GM18907 (cell line): ENCODE results near the gene SLC25A11.
A peak's percentile ranks its signal among the peaks of the same experiment; 100 is the strongest.
"Not testable (repeated sequence)": the region's sequence is repeated elsewhere in the genome, so short reads cannot be mapped to it uniquely, and the experiment has no call there.

Experiments
- ATAC-seq: cut with Tn5 transposase; IDR thresholded peaks from one replicate; pipeline ENCODE4 v1.9.1; 2021; ENCODE audit warnings: mild to moderate bottlenecking, moderate library complexity; ENCODE audit not compliant: unreplicated experiment

The SLC25A11 gene

DNA sequence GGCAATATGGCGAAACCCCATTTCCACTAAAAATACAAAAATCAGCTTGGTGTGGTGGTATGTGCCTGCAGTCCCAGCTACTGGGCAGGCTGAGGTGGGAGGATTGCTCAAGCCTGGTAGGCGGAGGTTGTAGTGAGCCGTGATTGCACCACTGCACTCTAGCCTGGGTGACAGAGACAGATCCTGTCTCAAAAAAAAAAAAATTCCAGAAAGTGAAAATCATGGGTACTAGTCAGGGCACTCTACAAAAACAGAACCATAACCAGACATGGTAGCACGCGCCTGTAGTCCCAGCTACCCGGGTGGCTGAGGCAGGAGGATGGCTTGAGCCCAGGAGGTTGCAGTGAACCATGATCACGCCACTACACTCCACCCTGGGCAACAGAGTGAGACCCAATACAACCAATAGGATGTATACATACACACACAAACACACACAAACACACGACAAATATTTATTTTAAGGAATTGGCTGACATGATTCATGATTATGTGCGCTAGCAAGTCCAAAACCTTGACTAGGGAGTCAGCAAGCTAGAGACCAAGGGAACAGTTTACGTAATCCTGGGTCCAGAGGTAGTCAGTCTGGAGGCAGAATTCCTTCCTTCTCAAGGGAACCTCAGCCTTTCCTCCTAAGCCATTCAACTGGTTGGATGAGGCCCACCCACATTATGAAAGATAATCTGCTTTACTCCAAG, 19.3 kb downstream of the SLC25A11 start:
- no peak for ATAC-seq

DNA sequence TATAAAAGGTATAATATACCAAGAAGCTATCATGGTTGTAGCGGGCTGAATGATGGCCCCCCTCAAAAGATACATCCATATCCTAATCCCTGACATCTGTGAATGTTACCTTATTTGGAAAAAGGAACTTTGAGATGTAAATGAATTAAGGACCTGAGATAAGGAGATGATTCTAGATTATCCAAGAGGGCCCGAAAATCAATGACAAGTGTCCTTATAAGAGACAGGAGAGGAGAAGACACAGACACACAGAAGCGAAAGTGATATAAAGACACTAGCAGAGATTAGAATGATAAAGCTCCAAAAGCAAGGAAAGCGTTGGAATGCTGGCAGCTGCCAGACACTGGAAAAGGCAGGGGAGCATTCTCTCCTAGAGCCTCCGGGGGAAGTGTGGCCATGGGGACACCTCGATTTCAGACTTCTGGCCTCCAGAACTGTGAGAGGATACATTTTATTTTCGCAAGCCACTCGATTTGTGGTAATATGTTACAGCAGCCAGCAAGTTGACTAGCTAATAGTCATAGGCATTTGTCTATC, 20.3 kb downstream of the SLC25A11 start:
- no peak for ATAC-seq

DNA sequence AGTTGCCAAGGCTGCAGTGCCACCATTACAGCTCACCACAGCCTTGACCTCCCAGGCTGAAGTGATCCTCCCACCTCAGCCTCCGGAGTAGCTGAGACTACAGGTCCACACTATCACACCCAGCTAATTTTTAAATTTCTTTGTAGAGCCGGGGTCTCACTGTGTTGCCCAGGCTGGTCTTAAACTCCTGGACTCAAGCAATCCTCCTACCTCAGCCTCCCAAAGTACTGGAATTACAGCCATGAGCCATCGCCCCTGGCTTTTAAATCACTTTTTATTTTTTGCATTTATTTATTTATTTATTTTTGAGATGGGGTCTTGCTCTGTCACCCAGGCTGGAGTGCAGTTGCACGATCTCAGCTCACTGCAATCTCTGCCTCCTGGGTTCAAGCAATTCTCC, 25.3 kb downstream of the SLC25A11 start:
- ATAC-seq: not testable (repeated sequence)

DNA sequence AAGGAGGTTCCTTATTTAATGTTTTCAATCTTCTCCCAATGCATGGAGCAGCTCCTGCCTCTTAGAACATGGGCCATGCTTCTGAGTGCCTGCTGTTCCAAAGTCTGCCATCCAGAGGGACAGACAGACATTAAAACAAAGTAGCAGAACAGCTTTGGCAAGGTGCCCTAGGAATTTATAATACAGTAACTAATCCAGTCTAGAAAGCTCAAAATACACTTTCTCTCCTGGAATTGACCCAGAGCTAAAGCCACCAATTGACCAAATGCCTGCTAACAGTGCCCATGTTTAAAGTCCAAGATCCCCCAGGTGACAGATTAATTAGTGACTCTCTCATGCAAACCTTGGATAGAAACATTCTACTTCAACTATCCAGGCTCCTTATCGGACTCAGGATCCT, 25.9 kb downstream of the SLC25A11 start:
- no peak for ATAC-seq

DNA sequence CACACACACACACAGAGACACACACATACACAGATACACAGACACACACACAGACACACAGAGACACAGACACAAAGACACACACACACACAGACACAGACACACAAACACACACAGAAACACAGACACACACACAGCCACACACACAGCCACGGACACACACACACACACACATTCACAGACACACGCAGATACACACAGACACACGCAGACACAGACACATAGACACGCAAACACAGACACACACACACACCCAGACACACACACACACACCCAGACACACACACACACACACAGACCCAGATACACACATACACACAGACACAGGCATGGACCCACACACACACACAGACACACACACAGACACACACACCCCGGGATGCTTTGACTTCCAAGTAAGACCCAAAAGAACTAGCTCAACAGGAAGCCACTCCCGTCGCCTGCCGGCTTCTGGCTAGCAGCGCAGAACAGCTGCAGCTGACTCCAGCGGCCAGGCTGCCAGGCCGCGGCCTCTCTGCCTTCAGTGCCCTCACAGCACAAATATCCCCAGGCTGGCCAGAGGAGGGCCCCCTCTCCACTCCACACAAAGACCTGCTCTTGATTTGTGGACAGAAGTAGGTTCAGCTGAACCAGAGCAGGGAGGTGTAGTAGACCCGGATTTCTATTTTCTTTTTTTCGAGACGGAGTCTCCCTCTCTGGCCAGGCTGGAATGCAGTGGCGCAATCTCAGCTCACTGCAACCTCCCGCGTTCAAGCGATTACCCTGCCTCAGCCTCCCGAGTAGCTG, 30.9 kb downstream of the SLC25A11 start:
- ATAC-seq: peak; percentile 63

DNA sequence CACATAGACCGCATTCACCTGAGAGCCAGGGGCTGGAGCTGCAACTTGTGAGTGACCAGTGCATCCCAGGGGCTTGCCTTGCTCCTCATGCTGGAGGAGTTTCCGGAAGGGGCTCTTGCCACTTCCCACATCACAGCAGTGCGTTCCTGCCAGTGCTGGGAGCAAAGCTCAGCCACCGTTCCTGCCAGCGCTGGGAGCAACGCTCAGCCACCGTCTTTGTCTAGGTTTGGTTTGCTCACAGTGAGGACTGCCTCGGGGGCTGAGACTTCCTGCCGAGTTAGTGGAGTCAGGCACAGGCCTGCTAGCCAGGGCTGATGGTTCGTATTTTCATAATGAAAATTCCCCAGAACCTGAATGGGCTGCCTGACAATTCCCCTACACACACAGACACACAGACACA, 31.5 kb downstream of the SLC25A11 start:
- ATAC-seq: no peak

DNA sequence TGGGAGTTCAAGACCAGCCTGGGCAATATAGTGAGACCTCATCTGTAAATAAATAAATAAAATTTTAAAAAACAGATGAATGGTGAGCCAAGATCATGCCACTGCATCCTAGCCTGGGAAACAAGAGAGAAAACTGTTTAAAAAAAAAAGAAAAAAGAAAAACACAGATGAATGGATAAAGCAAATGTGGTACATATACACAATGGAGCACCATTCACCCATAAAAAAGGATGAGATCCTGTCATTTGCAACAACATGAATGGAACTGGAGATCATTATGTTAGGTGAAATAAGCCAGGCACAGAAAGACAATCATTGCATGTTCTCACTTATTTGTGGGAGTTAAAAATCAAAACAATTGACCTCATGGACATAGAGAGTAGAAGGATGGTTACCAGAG, 33.2 kb downstream of the SLC25A11 start:
- ATAC-seq: not testable (repeated sequence)

DNA sequence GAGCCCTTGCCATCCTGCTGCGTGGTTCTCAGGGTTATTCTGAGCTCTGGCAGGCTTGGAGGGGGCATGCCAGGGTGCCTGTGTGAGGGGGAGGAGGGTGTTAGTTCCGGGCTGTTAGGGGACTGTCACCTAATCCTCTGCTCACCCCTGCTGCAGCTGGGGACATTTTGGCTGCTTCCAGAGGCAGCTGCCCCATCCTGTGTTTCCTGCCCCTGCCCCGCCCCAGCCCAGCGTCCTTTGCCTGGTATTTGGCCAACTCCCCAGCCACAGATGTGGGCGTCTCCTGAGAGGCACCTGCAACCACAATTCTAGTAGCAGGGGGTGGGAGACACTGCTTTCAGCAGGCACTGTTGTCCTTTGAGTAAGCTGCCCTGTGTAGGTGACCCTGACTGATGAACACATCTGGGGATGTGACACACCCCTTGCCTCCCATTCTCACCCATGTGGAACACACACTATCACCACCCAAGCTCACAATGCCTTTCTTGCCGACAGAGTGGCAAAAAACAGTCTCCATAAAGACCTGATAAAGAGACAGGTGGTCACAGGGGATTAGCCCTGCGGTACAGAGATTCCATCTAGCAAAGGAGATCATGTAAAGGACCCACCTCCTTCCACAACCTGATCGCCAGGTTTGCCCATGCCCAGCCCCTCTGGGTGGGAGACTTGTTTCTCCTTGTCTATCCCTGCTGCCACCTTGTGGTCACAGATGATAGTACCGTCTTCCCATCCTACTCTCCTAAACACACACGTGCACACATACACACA, 36.6 kb downstream of the SLC25A11 start, which contains the start of gene CHRNE:
TSS of gene CHRNE (minus strand) at position 48 of the 768 bp plus-strand sequence. CDS start at position 13, 35 bp downstream.
- no peak for ATAC-seq

DNA sequence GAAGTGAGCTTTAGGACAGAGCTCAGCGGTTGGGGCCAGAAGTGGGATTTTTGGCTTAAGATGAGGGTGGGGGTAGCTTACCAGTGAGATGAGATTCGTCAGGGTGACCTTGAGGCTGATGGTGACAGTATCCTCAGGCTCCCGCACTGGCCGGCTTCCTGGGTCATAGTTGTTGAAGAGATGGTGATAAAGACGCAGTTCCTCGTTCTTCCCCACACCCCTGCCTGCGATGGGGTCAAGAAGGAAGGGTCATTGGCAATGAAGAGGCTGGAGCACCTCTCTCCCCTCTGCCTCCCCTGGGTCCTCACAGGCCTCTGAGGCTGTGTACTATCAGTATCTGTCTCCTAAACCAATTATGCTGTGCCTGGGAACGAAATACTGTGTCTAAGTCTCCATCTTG, 37.3 kb downstream of the SLC25A11 start:
- ATAC-seq: no peak

DNA sequence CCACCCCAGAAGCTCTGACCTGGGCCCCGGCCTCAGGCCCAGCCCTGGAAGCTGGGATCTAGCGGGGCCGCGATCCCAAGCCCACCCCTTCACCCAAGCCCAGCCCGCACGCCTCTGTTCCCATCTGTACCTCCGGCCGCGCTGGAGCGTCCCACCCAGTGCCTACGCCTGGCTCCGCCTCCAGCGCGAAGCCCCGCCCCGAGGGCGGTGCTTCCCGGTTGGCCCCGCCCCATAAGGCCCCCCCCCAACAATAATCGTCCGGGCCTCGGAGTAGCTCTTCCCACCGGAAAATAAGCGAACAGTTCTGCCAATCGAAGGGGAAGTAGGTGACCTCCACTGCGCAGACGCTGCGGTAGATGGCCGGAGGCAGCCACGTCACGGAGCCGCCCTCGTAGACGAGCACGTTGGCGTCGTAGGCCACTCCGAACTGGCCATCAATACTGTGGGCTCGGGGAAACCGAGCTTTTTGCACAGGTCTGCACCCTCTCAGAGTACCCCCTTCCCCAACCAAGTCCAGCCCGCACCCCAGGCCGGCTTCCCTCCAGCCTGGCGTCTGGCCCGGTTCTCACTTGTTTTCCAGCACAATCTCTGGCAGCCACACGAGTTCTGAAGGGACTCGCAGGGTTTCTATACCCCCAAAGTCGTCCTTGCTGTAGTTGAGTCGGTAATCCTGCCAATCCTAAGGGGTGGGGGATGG, 38.0 kb downstream of the SLC25A11 start:
- ATAC-seq: no peak

DNA sequence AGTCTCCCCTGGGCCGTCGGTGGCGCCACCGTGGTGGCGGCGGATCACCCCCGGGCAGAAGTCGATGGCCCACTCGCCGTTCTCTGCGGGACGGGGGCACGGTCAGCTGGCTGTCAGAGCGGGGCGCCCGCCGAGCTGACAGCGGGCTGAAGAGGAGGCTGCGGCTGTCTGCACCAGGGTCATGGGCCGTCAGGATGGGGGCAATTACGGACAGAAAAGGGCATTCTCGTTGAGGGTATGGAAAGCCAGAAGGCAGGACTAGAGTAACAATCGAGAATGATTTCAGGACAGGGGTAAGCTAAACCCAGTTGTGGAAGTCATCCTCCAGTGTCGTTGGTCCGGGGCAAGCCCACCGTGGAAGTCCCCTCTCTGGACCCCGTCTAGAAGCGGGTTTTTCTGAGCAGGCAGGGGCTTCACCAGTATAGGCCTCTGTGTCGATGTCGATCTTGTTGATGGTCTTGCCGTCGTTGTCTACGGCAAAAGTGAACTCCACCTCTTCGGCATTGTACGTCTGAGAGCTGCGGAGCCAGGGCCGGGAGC, 38.7 kb downstream of the SLC25A11 start:
- ATAC-seq: no peak

DNA sequence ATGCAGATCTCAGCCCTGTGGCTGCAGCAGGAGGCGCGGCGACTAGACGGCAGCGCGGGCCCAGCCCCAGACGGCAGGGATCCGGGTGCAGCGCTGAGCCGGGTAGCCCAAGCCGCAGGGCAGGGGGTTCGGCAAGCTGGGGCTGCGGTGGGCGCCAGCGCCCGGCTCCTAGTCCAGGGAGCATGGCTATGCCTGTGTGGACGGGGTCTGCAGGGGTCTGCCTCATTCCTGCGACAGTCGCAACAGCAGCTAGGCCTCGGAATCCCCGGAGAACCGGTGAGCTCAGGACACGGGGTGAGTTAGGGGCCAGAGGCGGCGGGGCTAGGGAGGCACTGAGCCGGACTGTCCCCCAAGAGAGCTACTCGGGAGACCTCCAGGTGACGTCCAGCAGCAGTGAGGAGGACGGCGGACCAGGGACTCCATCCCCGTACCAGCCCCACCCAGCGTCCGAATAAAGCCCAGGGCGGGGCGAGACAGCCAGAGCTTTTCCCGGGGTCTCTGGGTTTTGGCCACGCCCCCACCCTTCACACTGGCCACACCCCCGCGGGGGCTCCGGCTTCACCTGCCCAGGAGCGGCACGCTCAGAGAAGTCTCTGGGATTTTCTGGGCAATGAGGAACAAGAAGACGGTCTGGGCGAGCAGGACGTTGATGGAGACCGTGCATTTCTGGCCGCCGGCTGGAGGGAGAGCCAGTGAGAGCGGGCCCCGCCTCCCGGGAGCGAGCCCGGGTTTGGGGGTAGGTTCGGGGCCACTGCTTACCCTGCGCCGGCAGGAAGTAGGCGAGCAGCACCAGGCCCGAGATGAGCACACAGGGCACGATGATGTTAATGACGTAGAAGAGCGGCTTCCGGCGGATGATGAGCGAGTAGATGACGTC, 39.4 kb downstream of the SLC25A11 start:
- no peak for ATAC-seq

DNA sequence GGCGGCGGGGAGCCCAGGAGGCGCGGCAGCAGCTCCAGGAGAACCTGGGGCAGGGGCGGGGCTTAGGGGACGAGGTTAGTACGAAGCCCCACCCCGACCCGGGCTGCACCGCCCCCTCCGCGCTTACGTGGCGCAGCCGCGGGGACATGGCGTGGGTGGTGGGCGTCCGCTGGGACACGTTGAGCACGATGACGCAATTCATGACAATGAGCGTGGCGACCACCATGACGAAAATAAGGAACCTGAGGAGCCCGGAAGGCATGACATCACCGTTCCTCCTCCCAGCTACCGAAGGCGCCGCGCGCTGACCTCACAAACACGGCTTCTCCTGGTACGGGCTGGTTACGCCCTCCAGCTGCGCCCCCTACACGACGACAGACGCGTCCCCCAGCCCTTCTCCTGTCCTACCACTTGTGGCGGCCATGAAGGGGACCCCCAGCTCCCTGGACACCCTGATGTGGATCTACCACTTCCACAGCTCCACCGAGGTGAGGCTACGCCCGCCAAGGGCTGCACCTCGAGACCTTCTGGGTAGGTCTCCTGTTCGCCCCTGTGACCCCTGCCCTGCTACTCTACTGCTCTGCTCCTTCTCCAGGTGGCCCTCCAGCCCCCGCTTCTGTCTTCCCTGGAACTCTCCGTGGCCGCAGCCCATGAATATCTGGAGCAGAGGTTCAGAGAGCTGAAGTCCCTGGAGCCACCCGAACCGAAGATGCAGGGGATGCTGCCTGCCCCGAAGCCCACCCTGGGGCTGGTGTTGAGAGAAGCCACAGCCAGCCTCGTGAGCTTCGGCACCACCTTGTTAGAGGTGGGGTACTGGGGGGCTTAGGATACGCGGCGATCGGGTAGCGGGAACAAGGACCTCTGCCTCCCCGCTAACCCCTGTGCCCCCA, 40.3 kb downstream of the SLC25A11 start, which contains the start of gene C17orf107:
TSS of gene C17orf107 (plus strand) at position 196 of the 890 bp plus-strand sequence. CDS start at position 423, 227 bp downstream.
- ATAC-seq: peak; percentile 35

DNA sequence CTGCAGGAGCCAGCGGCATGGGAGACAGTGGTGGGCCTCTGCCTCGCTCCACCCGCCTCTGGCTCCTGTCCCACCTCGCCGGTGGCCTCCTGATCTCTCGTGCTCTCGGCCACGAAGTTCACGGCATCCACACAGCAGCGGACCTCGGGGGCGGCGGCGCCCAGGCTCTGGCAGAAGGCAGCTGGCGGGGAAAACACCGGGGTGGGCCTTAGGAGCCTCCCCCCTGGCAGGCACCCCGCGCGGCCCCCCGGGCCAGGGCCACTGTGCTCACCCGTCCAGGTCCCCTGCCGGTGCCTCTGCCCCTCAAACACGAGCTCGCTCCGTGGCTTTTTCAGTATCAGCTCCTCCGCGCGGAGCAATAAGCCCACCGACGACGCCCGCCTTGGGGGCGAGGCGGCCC, 40.9 kb downstream of the SLC25A11 start:
- ATAC-seq: no peak

DNA sequence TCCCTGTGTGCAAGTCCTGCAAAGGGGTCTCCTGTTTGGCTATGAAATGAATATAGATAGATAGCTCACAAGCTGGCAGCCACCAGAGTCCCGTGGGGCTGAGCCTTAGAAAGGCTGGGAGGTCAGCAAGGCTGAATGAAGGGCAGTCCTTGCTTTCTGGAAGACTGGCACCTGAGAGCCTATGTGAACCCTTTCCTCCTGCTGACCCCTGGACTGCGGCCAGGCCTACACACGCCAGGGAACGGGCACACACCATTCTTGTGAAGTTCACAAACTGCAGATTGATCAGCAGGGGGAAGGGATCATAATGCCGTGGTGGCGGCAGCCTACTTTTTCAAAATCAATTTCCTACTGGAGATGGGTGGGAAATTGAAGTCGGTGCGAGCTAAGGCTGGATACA, 41.5 kb downstream of the SLC25A11 start:
- ATAC-seq: no peak

DNA sequence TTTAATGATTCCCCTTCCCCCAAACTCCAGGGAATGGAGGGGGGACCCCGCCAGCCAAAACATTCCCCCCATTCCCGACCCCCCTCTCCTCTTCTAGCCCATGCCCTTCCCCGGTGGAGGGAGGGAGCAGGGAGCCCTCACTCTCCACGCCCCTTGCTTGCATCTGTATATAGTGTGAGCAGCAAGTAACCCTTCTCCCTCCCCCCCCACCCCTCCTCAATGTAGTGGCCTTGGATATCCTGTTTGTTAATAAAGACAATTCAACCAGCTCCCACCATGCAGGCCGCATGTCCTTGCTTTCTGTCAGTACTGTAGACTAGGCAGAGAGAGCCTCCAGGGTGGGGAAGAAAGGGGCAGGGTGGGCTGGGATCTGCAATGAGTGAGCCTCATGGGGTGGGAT, 42.1 kb downstream of the SLC25A11 start:
- no peak for ATAC-seq

DNA sequence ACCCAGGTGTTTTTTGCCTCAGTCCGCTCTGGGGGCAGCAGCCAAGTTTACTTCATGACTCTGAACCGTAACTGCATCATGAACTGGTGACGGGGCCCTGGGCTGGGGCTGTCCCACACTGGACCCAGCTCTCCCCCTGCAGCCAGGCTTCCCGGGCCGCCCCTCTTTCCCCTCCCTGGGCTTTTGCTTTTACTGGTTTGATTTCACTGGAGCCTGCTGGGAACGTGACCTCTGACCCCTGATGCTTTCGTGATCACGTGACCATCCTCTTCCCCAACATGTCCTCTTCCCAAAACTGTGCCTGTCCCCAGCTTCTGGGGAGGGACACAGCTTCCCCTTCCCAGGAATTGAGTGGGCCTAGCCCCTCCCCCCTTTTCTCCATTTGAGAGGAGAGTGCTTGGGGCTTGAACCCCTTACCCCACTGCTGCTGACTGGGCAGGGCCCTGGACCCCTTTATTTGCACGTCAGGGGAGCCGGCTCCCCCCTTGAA, 42.6 kb downstream of the SLC25A11 start:
- ATAC-seq: no peak
